ENCODE data around the gene HEXIM1.

The HEXIM1 gene

DNA sequence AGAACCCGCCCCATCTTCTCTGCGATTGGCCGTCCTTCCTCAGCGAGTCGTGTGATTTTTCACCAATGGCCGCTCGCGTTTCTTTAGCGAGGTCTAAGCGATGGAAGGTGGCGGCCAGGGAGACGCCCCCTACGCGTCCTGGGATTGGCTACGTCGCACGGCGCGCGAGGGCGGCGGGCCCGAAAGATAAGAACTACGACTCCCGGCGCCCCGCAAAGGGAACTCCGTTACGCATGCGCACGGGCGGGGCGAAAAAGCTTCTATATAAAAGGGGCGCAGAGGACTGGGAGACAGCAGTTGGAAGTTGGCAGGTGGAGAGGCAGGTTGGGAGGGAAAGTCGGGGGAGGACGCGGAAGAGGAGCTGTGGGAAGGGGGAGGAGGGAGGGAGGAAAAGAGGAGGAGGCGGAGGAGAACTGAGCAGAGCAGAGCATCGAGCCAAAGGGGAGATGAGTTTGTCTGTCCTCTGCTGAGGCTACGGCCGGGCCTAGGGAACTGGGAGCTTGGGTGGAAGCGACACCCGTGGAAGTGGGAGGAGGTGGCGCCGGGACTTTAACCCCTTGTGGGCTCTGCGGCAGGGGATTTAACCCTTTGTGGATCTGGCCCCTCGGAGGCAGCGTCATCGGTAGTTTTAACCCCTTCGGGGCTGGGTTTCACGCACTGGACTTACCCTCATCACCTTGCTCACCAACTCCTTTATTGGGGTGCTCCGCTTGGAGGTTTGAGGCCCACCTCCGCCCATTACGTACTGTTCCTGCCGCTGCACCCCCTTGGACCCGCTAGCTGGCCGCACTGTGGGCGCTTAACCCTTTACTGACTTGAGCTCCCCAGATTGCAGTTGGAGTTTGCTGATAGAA, at the start of gene HEXIM1:
Gene HEXIM1, plus strand, starts transcription at position 293 of the 854 bp plus-strand sequence. CDS start 716 bp downstream, outside the sequence.
- peak; percentile 99 for DNase-seq (ENCODE audit: low read depth, low spot score)

- DNase-seq (ENCODE audit: low read depth, low spot score), result peak; percentile 35
Measured at GRCh38 chr17:45098869-45099616, 49.2 kb upstream of the HEXIM1 start.

GRCh38 chr17:45101546-45101882, 46.8 kb upstream of the HEXIM1 start:
- DNase-seq (ENCODE audit: low read depth, low spot score), result no peak

DNA sequence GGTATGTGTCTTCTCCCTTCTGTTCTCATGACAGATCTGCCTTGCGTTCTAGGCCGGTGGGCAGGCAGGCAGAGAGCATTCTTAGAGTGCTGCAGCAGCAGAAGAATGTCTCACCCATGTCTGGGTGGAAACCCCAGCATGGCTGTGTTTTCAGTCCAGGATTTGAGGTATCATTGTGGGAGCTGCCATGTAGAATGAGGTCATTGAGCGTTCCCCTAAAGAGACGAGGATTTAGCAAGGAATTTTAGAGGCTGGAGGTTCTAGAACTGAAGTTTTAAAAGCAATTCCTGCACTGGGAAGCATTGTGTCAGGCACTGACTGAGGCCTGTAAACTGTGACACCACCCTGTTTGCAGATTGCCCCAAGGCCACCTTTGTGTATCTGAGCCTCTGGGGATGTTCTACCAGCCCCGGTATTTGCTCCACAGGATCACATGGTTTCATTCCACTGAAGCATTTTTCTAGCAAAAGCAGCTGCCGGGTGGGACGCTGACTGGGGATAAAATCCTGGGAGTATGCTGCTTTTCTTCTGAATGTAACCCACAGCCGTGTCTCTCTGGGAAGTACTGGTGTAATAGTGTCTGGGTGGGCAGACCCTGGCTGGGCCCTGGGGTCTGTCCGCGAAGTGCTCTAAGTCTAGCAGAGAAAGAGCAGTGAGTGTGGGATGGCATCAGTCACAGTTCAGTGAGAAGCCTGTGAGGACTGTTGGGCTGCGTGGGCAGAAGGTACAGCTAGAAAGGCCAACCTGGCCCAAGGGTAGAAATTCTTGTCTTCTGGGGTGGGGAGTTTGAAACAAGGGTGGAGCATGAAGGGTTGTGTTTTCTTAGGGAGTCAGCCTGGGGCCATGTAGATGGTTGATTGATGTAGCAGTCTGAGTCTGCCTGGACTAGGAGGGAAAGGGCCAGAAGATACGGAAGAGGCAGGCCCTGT, 46.1 kb upstream of the HEXIM1 start:
- DNase-seq (ENCODE audit: low read depth, low spot score), result no peak

DNA sequence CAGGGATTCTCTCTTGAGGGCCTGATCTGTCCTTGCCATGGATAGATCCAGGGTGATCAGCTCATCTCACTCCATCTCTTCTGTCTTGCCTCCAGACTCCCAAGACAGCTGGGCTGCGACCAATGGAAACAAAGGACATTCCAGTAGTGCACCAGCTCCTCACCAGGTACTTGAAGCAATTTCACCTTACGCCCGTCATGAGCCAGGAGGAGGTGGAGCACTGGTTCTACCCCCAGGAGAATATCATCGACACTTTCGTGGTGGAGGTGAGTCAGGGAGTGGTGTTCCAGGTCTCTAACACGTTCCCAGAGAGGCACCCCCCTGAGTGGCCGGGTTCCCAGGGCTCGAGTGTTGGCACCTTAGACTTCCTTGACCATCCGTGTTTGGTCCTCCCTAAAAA, 45.4 kb upstream of the HEXIM1 start:
- DNase-seq (ENCODE audit: low read depth, low spot score), result no peak

GRCh38 chr17:45103269-45103795, 44.9 kb upstream of the HEXIM1 start:
- DNase-seq (ENCODE audit: low read depth, low spot score), result no peak

DNA sequence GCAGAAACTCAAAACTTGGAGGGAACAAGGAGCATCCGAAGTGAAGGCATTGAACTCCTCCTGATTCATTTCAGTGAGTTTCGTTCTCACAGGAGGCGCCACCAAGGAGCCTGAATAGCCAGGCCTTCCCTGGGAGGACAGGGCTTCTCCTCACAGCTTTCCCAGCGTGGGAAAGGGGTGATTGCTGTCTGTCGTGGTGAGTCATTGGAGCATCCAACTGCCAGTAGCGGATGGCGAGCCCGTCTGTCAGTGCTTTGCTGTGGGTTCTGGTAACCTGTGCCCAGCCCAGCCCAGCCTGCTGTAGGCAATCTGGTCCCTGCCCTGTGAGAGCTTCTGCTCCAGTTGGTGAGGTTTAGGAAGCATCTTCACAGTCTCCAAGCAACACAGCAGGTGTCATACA, 44.2 kb upstream of the HEXIM1 start:
- no peak for DNase-seq (ENCODE audit: low read depth, low spot score)

GRCh38 chr17:45104497-45104896, 43.8 kb upstream of the HEXIM1 start:
- no peak for DNase-seq (ENCODE audit: low read depth, low spot score)

DNA sequence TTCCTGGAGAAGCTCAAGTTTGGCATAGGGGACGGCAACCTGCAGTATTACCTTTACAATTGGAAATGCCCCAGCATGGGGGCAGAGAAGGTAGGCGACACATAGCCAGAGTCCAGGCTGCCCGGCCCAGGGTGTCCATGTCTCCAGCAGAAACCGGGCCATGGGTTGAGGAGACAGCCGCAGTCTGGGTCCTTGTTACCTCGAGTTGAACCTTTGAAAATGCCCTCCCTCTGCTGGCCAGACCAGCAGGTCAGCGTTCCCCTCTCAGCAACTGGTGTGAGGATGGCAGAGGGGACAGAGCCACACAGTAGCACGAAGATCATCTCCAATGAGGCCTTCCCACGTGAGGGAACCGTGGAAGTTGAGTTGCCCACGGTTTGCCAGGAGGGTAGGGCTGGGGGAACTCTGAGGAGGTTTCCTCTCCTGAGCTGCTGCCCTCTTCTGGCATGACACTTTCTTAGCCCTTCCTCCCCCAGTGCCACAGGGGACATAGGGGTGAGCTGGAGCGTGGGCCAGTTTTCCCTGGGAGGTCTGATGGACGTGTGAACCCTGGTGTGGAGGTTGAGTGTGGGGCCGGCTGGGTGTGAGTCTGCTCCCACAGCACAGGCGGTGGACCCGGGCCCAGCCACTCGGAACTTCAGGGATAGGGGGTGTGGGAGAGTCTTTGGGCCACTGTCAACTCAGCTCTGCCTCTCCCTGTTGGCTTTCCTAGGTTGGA, 43.2 kb upstream of the HEXIM1 start:
- DNase-seq (ENCODE audit: low read depth, low spot score), result no peak

GRCh38 chr17:45106096-45106495, 42.2 kb upstream of the HEXIM1 start:
- DNase-seq (ENCODE audit: low read depth, low spot score), result no peak

DNA sequence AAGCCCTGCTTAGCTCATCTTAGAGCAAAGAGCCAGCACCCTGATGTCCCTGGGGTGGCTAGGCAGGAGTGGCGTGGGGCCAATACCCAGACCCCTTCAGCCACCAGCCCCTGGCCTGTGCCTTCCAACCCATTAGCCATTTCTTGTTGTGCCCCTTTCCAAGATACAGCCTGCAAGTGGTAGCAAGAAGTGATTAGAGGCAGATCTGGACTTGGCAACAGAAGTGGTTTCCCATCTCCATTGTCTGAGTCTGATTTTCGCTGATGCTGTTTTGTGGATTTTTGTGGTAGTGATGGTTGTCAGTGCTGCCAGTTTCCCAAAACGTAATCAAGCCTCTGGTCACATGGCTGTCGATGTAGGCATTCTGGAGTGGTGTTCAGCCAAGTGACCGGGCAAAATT, 41.7 kb upstream of the HEXIM1 start:
- DNase-seq (ENCODE audit: low read depth, low spot score), result no peak

DNA sequence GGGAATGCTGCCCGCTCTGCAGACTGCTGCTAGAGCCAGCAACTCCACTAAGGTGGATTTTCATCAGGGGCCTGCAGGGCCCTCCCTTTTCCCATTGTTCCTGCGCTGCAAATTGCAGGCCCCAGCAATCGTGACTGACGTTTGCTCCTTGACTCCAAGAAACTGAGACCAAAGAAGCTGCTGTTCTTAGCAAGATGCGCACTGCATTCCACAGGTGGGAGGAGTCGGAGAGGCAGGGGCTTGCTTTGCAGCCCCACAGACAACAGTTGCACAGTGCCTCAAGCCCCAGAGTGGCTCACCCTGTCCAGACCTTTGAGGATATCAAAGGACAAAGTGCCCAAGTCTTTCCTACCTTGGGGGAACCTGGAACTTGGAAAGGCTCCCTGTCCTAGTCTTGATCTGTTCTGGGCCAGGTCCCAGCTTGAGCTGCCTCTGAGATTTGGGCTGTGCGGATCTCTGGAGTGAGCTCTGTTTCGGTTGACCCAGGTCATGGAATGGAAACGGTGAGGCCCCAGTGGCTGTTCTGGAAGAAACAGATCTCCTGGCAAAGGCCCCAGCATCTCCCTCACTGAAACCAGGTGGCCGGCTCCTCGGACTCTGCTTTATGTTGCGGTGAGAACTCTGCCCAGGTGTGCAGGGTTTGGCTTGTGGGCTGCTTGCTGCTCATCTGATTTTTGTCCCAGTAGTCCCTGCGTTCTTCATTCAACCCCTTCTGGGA, 40.8 kb upstream of the HEXIM1 start:
- no peak for DNase-seq (ENCODE audit: low read depth, low spot score)

GRCh38 chr17:45108051-45108450, 40.2 kb upstream of the HEXIM1 start:
- DNase-seq (ENCODE audit: low read depth, low spot score), result no peak

DNA sequence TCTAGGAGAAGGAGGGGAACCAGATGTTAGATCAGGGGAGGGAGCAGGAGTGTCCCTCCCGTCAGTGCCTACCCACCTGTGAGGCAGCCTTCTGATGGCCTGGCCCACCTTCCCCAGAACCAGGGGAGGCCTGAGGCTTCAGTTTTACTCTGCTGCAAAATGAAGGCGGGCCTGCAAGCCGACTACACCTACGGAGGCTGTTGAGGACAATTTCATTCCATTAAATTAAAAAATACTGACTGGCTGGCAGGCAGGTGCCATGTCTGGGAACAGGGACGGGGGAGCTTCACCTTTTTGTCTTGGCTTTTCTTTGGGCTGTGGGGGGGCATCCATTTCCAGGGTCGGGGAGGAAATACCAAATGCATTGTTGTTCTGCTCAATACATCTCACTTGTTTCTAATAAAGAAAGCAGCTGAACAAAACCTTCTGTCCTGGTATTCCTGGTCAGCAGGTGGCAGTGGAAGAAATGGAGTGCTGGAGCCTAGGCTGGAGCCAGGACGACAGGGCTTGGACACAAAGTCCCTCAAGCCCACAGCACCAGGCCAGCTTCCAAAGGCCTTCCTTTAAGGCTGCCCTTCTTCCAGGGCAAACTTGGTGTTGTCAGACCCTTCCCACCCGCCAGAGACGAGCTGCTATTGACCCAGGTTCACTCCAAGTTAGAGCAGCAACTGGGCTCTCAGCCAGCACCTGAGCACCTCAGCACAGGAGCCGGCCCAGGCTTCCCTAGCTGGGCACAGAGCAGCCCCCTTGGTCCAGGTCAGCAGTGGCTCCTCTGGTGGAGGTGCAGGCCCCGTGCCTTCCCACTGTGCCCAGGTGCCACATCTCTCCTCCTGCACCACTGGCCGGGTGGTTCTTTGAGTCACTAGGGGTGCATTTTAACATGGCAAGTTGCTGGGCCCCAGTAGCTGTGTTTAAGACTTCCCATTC, 39.4 kb upstream of the HEXIM1 start:
- DNase-seq (ENCODE audit: low read depth, low spot score), result no peak

DNA sequence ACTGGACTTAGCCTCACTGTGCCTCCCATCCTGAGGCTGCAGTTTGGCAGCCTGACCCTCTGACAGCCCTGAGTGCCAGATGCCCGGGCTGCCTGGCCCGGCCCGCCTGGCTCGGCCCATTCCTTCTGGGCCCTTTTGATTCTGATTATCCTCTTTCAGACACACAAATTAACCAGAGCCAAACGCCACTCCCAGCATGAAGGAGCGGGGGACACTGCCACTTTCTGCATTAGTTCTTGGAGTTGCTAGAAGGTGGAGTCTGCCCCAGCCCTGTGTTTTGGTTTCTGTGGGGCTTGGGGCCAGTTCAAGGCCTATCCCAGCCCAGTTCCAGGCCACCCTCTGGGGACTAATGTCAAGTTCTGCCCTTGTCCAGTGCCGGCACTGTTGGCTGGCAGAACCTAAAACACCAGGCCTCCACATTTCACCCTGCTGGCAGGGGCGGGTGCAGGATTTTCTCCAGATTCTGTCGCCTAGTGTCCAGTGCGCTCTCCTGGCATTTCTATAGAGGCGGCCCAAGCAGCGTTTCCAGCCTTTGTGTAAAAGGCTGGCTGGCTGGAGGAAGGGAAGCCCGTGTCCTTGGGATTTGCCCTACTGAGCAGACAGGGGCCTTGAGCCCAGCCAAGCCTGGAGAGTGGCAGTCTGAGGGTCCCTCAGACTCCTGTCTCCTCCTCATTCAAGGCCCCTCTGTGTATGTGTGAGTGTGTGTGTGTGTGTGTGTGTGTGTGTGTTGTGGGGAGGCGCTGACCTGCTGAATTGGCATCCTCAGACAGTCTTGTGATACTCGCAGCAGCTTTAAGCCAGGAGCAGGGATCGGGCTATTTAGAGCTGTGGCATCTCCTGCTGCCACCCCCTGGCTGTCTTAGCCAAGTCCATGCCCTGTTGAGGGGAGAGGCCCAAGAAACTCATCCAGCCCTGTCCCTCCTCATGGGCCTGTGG, 37.3 kb upstream of the HEXIM1 start:
- no peak for DNase-seq (ENCODE audit: low read depth, low spot score)

- DNase-seq (ENCODE audit: low read depth, low spot score), result no peak
Measured at GRCh38 chr17:45111850-45112249, 36.4 kb upstream of the HEXIM1 start.

DNA sequence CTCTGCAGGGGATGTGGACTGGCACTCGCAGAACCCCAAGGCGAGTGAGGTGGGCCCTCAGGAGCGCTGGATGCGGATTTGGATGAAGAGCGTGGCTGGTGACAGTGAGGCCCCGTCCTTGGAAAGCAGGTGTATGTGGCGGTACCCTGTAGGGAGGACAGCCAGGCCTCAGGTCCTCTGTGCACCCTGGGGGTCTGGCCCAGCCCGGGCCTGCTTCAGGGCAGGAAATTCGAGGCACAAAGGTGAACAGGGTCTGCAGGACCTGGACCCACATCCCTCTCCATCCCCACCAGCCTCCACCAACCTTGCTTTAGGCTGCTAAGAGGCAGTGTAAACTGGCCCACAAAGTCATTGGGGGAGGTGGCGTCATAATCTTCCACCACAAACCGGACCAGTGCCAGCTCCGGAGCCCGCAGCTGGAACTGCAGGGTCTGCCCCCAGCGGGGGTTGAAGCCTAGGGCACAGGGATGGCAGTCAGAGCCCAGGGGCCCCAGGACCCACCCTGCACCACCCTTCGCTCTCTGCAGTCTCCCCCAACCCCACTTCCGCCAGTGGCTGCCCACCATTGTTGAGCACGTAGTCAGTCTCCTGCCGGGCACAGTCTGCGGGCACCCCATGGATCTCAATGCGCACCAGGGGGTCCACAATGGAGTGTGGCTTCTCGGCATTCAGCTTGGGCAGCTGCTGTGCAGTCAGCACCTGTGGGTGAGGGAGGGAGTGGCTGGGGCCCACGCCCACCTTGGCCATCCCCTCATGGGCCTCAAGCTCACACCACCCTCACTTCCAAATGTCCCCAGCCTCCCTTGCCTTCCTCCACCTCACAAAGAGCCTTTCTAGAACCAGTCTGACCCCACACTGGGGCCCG, 35.5 kb upstream of the HEXIM1 start:
- DNase-seq (ENCODE audit: low read depth, low spot score), result no peak
